DMS153 treated with DMSO at 0.1 percent for 48 hours (cell line): ENCODE measurements around the gene TMIE.
"Not testable (repeated sequence)": the region's sequence is repeated elsewhere in the genome, so short reads cannot be mapped to it uniquely, and the experiment has no call there.

ENCODE experiments used
- DNase-seq: peaks from one replicate; lab custom pipeline; 2025; ENCODE audit not compliant: unreplicated experiment; lab: John Stamatoyannopoulos, UW

The TMIE gene

DNA sequence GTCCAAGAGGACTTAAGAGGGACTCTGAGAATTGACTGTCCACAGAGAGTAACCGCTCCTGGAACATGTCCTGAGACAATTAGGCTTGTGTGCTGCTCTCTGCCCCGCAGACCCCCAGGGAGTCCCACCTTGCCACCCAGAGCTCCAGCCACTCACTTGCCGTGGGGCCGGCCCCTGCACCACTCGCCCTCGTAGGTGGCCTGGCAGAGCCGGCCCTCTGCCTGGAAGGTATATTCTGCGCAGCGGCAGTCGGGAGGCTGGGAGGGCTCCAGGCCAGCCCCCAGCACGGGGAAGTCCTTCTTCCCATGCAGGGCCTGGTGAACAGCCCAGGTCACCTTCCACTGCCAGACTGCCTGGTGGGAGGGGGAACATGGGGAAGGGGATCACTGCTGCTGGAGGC lies 18.2 kb upstream of the TMIE start:
- DNase-seq, result no peak

DNA sequence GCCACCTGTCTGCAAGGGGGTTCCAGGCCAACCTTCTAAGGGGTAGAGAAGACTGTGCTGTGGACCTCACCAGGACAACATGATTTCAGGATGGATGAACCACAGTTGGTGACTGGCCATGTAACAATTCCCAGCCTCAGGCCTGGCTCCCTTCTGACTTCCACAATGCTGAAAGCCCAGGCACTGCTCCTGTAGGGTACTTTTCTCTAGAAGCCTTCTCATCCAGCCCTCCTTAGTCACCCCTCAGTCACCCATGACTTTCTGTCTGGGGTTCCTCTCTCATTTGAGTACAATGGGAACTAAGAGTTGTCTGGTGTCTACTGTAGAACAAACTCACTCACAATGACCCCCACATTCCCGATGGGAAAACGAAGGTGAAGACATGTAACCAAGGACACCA lies 16.3 kb upstream of the TMIE start:
- no peak for DNase-seq

DNA sequence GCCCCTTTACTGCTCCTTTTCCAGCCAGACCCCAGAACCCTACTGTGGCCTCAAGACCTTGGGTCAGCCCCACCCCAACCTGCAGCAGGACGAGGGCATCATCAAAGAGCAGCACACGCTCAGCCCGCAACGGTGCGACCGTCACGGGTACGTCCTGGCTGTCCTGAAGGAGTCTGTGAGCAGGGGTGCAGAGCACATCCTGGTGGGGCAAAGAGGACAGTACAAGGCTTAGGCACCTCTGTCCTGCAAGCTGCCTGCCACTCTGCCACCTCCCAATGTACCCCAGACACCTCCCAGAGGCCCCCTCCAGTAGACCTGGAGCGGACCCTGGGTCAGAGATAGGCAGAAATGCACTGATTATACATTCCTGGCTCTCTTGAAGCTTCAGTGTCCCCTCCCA lies 15.7 kb upstream of the TMIE start:
- no peak for DNase-seq

DNA sequence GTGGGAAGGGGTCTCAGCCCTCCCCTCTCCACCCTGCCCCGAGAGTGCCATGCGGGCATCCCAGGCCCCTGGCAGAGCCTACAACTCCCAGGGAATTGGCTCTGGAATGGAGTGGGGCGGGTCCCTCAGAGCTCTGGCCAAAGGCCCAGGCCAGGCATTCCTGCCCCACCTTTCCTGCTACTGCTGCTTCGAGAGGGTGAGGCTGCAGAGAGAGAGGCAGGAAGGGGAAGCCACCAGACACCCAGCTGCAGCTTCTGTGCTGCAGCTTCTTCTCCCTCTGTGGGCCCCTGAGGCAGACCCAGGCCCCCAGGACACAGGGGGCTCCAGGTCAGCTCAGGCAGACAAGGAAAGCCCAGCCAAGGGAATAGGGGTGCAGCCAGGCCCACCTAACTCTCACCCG lies 10.4 kb upstream of the TMIE start:
- no peak for DNase-seq

DNA sequence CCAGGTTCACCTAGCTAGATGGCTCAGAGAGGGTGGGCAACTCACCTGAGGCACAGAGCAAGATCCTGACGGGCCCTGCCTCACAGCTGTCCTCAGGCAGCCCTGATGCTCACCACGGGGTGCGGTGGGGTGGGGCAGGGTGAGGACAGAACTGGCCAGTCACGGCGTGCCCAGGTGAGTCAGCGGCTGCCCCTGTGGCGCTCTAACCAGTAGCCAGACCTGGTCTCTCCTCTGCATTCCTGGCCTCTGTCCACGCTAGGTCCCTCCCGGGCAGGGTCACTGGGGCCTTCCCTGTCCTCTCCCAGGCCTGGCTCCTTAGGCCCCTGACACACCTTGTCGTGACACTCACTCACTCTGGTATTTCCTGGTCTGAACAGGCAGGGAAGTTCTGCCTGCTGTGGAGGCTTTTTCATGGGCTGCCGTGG lies 8.6 kb upstream of the TMIE start:
- DNase-seq, result no peak

DNA sequence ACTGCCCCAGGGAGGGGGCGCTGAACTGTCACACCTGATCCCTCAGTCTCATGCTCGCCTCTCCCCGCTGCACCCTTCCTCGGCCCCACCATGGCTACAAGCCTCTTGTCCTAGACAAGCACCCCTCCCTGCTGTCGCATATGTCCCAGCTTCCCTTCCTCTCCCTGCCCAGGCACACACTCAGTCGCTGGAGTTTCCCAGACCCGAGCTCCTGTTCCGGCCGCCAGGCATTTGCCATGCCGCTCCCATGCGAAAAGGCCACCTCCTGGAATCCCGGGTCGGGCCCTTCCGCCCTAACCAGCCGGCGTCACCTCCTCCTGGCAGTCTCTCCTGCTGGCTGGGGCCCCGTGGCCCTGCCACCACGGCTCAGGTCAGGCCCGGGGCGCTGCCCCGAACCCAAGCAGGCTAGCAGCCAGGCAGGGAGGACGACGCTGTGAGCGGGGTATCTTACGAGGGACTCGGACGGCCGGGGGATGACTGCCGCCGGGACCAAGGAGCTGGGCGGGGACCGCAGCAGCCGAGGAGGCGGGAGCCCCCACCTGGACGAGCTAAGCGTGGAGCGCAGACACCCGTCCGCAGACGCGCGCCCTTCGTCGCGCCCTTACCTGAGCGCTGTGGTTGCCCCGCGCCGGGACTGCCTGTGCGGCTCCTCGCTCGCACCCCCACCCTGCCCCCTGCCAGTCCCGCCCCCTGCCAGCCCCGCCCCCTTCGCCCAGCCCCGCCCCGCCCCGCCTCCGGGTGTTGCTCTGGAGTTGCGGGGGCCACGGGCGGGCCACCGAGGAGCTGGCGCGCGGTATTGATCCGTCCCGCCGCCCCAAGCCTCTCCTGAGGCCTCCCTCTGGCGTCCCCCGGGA lies 7.9 kb upstream of the TMIE start, which contains the start of gene ALS2CL:
ALS2CL (minus strand) TSS at position 642 of the 854 bp plus-strand sequence. CDS start 4,239 bp downstream, outside the sequence.
- no peak for DNase-seq

DNA sequence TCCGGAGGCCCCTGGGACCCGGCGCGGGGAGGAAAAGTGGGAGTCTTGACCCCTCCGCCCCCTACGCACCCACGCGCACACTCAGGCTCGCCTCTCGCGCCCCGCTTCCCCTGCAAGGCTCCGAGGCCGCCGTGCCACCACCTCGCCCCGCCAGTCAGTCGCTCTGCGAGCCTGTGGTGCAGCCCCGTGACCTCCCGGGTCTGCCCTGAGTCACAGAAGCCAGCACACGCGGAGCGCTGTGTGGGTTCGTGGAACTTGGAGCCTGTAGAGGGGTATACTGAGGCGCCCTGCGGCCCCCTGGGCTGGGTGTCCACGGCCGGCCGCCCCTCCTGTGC lies 7.3 kb upstream of the TMIE start:
- no peak for DNase-seq

DNA sequence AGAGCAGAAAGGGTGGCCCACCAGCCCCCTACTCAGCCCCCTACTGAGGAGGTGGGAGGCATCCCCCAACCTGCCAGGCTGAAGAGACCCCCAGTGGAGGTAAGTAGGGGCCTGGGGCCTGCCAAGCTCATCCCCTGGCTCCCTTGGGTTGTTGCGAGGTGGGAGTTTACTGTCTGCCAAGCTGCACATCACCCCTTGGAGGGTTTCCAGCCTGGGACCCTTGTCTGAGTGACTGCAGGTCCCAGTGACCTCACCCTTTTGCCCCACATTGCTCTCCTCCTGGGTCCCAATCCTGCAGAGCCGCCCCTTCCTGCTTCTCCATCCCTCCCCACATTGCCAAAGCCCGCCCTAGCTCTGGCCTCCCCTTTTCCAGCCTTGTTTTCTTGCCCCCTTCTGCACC lies 6.7 kb upstream of the TMIE start:
- no peak for DNase-seq

DNA sequence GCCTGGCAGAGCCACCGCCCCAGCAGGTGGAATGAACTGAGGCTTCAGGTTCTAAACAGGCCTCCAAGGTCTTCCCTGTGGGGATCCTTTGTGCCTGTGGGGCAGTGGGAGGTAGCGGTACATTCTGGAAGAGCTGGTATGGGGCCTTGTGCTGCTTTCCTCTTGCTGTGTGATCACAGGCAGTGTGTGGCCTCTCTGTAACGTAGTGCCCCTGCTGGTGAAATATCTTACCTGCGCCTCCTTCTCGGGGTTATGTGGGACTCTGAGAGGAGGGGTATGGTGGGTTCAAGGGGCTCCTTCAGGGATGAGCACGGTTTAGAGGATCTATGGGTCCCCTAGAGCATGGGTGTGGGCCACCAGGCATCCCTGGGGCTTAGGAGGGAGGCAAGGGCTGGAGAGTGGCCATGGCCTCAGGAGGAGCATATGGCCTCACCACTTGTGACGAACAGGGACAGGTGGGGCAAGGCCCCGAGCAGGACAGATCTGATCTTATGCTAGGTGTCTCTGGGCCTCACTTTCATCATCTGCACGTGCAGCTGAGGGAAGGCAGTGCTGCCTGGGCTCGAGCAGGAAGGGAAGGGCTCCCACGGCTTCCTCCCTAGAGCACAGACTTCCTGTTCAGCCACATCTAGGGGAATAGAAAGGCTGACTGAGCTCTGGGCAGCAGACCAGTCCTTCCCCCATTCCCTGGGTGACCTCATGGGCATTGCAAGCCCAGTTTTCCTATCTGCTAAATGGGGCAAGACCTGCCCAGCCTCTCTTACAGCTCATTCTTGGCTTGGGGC lies 5.8 kb upstream of the TMIE start:
- DNase-seq, result no peak

DNA sequence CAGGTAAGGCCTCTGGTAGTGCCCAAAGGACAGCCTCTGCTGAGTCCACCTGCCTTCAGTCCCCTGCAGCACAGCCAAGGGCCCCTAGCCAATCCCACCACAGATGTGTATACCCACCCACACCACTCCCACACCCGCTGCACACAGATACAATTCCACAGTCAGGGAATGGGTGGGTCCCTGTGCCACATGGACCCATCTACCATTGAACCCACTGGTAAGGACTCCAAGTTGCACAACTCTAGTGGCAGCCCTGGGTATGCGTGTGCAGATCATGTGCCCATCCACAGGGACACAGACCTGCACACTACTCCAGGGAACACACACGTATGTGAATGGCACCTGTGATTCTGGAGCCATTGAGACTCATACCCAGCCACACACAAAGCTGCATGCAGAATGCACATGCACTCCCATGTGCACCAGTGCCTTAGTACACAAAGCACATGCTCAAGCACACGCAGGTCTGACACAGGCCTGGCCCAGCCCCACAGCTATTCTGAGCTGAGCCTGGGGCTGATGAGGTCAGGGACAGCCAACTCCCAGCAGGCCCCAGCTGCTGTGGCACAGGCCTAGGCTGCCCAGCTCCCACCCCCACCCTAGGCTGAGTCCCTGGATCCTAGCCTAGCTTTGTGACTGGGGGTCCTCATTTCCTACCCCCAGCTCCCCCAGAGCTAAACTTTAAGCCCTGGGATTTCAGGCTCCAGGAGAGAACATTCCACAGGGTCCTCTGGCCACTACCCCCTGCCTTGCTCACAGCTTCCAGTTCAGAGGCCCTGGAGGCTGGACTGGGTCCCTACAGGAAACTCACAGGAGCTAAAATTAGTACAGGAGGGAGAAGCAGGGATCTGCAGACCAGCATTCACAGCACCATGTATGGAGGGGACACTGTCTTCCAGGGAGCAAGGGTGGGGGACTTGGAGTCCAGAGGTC lies 5.0 kb upstream of the TMIE start:
- DNase-seq, result no peak

DNA sequence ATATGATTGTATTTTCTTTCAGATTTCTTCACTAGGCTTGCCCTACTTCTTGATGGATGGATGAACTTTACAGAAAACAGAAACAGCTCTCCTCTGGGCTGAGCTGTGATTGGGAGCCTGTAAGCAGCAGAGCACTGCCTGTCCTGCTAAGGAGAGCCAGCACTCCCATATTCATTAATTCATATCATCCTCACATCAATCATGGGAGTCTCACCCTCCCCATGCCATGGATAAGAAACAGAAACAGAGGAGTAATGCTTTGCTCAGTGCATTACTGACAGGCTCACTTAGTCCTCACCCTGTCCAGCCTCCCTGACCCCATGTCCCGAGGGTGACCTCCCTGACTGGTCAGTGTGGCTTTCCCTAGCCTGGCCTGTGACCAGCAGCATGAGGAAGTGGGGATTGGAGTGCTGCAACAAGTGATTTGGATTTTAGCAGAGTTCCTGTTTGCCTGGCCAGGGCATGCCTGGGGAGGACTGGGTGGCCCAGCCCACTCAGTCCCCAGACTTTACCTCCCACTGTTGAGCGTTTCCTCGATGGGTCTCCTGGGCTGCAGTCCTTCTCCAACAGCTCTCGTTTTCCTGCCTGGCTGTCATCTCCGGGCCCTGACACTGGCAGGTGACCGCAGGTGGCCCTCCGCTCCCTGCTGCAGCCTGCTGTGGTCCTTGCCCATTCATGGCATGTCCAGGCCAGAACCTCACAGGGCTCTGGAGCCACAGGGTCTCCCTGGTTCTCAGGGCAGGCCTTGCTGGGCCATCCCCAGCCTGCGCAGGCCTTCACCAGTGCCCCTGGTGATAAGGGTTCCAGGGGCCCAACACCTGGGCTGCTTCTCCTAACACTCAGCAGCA lies 1.3 kb upstream of the TMIE start:
- no peak for DNase-seq

DNA sequence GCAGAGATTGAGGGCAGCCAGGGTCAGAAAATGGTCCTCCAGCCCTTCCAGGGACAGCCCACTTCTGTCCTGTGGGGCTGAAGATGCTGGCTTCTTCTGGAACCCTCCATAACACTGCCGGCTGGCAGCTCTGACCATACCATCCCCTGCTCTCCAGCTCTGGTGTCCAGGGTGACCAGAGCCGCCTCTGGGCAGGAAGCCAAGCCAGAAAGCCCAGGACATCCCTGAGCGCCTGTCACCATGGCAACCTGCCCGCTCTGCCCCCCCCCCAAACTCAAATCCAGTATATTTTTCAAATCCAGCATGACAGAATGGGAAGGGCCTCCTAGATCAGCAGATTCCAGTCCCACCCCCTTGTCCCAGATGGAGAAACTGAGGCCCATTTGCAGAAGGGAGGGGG lies 420 bp upstream of the TMIE start:
- DNase-seq, result no peak

DNA sequence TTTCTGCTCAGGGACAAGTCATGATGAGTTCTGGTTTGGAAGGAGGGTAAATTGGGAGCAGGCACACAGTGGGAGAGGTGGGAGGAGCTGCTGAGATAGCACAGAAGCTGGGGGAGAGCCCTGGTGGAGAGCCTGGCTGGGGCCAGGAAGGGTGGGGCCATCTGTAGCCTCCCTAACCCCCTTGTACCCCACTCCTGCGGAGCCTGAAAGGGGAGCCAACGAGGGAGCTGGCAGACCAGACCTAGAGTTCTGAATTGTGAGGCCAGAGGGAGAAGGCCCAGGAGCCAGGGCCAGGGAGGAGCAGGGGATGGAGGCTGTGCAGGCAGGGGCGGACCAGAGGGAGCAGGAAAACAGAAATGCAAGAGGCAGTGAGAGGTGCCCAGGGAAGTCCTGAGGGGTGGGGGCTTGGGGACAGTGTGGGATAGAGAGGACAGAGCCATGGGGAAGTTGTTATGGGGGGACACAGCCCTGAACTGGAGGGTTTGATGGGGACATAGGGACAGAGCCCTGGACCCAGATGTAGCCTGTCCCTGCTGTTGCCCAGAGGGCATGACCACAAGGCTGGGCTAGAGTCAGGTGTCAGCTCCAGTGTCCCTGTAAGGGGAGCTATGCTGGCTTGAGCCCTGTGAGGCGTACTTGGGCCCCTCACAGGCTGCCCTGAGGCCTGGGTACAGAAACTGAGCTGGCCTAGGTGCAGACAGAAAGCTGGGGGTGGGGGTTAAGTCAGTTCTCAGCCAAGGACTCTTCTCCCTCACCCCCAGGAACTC lies 1.2 kb downstream of the TMIE start:
- DNase-seq, result no peak

DNA sequence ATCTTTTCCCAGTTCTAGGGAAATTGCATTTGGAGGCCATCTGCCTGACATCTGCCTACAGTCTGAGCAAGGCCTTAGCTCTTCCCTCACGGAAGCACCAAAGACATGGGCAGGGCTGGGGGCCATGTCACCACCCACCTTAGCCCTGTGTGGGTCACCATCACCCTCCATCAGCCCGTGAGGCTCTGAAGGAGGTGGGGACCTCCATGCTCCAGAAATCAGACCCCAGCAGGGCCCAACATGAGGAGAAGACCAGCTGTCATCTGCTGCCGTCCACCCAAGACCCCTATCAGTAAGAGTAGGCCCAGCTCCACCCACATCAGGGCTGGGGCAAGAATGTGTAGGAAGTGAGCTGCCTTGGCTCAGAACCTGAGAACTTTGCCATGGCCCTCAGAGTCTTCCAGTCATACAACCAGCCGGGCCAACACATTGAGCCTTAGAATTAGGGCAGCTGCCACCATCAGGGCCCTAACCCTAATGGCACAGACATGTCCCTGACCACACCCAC lies 1.9 kb downstream of the TMIE start:
- DNase-seq, result no peak

DNA sequence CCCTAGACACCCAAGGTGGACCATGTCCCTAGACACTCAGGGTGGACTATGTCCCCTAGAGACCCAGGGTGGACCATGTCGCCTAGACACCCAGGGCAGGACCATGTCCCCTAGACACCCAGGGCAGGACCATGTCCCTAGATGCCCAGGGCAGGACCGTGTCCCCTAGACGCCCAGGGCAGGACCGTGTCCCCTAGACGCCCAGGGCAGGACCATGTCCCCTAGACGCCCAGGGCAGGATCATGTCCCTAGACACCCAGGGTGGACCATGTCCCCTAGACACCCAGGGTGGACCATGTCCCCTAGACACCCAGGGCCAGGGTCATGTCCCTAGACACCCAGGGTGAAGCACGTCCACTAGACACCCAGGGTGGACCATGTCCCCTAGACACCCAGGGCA lies 3.2 kb downstream of the TMIE start:
- DNase-seq, result not testable (repeated sequence)

DNA sequence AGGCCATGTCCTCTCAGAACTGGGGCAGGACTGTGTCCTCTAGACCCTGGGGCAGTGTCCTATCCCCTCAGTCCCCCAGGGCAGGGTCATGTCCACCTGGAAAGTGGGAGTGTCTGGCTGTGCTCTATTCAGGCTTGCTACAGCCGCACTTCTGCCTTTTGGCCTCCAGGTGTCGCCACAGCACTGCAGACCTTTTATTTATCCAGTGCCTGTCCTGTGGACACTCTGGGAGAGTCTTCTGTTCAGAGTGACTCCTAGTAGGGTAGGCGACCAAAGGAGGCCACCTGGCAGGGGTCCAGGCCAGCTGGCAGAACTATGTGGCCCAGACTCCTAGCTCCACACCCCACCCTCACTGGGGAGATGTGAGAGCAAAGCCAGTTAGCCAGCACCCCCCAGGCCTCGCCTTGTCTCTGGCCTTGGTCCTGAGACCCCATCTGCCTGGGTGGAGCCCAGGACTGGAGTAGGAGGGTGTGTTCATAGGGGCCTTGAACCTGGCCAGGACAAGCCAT lies 3.9 kb downstream of the TMIE start:
- peak; percentile 17 for DNase-seq

DNA sequence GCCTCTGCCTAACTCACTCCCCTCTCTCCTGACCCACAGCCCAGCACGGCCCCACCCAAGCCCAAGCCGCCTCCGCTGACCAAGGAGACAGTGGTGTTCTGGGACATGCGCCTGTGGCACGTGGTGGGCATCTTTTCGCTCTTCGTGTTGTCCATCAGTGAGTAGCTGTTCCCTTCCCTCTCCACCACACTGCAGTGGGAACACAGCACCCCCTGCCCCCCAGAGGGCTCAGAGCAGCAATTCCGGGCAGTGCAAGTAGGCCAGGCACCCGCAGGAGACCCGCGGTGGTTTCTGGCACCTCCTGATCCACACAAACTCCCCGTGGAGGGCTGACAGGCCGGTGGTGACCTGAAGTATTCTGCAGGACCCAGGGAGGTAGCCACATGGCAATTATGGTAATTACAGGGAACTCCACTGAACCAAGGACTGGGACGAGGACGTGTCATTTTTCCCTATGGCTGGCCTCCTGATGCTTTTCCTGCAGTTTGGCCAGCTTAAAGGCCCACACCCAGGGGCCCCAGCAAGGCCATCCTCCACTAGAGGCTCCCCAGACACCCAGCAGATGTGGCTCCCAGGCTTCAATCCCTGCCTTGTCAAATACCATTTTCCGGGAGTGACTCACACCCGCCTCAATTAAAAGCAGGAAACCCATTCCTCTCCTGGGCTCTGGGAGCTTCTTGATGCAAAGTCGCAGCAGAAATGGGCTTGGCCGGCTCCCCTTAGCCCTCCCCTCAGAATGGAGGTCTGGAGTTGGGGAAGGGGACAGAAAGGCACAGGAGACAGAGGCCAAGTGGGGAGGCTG lies 4.8 kb downstream of the TMIE start:
- DNase-seq, result no peak

DNA sequence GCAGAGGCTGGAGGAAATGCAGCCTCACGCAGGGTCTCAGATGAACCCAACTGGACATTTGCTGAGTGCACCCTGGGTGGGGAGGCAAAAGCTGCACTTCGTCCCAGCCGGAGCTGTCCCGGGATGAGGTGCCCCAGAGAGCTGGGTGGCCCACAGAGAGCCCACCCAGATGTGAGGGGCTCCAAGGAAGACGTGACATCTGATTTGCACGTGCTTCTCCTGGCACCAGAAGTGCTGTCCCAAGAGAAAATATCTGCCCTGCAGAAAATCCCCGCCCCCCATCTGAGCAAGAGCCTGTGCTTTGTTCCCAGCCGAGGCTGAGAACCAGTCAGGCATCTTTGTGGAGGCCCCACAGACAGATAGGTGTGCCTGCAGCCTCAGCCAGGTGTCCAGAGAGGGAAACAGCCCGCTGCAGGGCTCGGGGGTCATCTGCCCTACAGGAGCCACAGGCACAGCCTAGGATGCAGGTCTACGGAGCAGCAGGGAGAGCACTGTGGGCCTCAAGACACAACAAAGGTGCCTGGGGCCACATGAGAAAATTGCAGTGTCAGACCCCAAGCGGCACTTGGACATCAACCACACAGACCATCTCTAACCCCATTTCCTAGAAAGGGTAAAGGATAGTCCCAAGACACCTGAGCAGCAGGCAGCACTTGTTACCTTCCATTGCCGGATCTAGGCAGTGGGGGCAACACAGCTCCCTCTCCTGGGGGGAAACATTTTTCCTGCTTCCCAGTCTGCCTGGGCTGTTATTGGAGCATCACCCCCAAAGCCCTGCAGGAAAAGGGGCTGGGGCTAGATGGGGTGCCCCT lies 5.8 kb downstream of the TMIE start:
- no peak for DNase-seq
